ENCODE data around the gene GUCA1A.
A peak's percentile ranks its signal among the peaks of the same experiment; 100 is the strongest.
"Not testable (repeated sequence)": the region's sequence is repeated elsewhere in the genome, so short reads cannot be mapped to it uniquely, and the experiment has no call there.

Gene GUCA1A

DNA sequence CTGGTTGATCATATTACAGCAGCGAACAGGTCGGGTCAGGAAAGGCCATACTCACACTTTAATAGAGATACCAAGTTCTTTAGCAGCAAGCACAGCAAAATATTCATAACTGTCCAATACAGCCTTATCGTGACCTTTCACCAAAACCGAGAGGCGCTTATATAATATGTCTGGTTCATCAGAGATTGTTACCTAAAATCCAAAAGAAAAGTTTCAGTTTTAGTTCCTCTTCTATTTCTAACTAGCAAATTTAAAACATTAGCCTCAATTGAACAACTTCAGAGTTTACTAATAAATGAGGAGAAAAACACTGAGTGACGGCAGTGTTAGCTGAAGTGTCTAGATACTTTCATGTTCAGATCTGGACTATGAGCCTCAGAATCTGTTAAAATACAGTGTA lies 38.6 kb downstream of the GUCA1A start:
- DNase-seq, result no peak

DNA sequence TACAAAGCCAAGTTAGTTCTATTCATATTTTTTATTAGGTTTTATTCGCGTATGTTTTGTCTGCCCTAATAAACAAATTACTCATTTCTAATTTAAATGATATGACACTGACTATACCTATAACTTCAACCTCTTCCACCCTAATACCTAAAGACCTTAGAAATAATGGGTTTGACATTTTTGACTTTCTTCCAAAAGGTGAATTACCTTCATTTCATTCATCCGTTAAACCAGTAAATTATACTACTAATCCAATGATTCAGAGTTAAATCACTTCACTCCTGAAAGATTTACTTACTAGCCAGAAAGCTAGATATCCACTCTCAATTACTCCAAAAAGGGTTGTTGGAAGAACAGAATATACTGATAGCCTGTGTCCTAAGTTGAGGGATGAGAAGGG lies 39.3 kb downstream of the GUCA1A start:
- DNase-seq, result no peak

DNA sequence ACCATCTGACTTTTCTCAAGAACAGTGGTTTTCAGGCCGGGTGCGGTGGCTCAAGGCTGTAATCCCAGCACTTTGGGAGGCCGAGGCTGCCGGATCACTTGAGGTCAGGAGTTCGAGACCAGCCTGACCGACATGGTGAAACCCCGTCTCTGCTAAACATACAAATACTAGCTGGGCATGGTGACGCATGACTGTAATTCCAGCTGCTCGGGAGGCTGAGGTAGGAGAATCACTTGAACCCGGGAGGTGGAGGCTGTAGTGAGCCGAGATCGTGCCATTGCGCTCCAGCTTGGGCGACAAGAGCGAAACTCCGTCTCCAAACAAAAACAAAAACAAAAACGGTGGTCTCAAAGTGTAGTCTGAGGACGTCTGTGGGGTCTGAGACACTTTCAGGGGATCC lies 43.3 kb downstream of the GUCA1A start:
- DNase-seq, result not testable (repeated sequence)

DNA sequence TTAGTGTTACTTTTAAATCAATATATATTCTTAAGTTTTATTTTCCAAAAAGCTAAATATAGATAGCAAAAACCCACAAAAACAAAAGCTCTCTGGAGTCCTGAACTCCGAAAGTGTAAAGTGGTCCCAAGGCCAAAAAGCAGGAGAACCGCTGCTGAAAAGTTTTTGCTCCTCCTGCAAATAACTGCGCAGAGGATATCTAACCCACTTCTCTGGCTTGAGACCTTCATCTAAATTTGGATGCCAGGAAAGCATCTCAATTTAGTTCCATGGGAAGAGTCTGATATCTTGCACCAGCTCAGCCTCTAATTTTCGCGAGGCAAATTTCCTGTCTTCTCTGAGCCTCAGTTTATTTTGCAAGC lies 44.0 kb downstream of the GUCA1A start:
- DNase-seq, result no peak

DNA sequence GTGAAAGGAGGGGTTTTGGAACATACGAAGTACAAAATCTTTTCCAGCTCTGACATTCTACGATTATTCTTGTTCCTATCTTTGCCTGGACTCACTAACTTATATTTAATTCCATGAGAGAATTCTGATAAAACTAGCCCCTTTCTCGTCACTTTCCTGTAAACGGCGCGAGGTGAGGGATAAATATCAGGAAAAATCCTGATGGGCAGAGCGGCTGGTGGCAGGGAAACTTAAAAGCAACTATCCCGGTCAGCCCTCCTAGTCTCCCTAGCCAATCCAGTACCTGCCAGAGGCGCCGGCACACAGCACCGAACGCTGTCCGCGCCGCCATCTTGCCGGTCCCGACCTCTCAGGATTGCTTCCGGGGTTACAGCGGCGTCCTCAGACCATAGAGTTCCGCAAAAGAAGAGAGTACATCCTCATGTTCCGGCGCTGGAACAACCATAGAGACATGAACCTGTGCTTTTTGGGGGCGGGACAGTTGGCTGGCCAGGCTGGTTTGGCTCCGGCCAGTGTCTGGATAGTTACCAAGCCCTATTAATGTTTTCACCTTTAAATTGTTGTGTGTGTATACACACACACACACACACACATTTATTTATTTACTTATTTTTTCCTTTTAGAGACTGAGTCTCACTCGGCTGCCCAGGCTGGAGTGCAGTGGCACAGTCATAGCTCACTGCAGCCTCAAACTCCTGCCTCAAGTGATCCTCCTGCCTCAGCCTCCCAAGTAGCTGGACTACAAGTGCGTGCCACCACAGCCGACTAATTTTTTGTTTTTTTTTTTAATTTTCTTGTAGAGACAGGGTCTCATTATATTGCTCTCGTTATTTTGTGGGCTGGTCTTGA lies 44.6 kb downstream of the GUCA1A start, which contains the start of gene MRPS10:
Gene MRPS10, minus strand, starts transcription at position 343 of the 849 bp plus-strand sequence. Its CDS starts 12 bp downstream, at position 331.
- peak; percentile 97 for DNase-seq

DNA sequence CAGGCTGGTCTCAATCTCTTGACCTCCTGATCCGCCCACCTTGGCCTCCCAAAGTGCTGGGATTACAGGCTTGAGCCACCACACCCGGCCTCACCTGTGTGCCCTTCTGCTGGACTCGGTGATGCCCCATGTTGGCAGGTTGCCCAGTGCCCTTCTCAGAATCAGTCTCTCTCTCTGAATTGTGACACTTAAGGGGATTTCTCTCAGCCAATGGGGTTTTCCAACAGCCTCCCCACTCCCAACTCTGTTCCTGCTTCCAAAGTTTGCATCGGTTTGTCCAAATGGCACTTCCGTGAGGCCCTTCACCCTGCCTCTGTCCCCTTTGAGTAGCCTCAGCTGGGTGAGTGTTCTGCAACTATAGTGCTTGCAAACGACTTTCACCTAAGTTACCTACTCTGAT lies 47.6 kb downstream of the GUCA1A start:
- DNase-seq, result no peak

DNA sequence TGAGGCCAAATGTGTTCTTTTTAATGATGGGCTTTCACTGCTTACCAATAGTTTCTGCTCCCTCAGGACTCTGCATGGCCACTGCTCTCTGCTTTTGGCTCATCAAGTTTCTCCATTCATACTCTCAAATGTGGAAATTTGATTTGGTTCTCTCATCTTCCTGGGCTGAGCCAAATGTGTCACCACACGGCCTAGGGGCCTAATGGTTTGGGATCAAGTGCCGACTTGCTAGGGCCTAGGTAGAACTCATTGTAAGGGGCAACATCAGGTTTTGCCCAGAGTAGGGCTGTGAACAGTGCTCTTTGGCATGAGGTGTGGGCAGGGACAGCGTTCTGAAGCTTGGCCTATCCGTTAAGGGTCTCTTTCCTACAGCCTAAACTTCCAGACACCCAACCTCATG lies 48.4 kb downstream of the GUCA1A start:
- DNase-seq, result no peak

DNA sequence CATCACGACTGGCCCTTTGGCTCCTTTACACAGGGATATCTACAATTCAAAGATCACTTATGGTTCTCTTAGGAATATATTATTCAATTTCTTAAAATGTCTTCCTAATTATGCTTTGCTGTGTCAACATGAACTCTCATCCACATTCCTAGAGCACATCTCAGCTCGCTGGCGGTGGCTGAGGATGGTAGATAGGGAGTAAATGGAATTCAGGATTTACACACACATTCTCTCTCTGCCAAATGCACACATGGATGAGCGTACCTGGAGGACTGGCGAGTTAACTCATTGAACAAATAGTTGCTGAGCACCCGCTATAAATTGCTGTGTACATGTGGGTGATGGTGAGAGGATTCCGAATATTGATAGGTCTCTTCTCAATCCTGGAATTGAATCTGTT lies 49.3 kb downstream of the GUCA1A start:
- DNase-seq, result no peak

DNA sequence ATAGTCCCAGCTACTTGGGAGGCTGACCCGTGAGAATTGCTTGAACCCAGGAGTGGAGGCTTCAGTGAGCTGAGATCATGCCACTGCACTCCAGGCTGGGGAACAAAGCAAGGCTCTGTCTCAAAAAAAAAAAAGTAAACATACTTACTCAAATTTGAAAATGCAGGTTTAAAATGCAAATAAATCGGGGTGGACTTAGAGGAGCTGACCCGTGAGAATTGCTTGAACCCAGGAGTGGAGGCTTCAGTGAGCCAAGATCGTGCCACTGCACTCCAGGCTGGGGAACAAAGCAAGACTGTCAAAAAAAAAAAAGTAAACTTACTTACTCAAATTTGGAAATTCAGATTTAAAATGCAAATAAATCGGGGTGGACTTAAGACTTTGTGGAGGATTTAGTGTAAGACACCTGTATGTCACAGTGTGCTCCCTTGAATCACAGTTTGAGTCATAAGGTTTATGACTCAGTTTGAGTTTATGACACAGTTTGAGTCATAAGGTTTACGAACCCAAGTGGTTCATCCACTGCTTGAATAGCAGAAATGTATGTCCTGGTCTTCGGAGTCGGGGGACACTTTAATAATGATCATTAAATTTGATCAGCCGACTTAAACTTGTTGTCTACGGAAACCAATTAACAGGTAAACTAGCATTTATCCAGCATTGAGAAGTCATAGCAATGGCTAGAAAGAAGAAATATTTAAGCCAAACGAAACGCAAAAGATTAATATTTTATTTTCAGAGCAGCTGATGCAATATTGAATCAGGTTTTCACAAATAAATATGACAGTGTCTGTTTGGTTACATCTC lies 51.3 kb downstream of the GUCA1A start:
- DNase-seq, result no peak

DNA sequence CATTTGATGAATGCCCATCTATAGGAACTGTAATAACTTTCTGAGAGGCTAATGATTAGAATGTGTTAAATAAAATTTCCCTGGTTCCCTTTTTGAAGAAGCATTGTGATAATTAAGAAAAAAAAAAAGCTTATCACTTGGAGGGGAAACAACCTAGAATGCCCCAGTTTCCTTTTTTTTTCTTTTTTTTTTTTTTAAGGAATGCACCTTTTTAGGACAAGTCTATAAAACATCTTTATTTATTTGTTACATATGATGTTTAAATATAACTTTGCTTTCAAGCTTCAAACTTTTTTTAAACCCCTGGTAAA lies 51.8 kb downstream of the GUCA1A start:
- DNase-seq, result no peak

DNA sequence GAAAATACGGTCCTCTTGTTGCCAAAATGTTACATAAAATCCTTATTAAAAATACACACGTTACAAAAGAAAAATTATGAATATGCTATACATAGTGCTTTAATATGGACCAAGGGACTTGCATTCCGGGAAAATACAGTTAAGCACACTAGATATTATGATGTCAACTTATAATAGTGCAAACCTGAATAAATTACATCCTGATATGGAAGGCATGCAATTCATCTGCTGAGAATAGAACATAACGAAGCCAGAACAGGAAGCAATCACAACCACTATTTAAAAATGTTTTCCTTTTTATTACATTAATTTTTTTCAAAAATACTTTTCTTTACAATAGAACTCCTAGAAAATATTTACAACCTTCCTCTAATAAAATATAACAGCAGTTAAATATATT lies 52.3 kb downstream of the GUCA1A start:
- DNase-seq, result no peak

DNA sequence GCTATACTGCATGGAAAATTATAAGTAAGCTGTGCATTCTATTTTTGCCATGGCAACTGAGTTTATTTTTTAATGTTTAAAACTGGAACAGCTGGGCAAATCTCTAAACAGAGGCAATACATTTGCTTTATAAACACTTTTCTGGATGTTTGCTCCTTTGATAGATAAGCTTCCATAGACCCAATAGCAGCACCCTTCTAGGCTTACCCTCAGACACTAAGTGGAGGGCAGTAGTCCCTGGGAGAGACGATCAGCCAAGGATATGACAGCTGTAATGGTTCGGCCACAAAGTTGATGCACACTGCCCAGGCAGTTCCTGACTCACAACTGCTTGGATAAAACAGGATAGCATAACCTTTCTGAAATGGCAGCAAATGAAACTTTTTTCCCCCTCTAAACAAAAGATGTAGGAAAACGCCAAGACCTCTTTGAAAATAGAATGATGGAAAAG lies 53.0 kb downstream of the GUCA1A start:
- peak; percentile 73 for DNase-seq

DNA sequence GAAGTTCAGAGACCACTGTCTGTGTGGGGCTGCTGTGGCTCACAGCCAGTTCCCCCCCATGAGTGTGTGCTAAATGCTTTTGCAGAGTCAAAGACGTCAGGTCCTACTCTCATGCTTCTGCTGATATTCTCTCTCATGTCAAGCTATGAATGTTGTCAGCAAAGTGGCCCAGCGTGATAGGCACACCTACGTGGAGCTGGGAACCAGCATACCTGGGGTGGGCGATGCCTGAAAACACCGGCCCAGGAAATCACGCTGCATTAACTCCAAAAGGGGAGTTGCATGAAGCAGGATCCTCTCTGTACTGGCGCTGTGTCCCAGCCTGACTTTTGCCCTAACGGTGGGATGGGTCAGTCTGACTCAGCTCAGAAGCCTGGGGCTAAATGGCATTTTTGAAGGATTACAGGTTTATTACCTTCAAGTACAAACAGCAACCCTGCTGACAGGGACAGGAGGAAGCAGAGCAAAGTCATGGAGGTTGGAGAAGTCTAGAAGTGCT lies 53.5 kb downstream of the GUCA1A start:
- peak; percentile 97 for DNase-seq

DNA sequence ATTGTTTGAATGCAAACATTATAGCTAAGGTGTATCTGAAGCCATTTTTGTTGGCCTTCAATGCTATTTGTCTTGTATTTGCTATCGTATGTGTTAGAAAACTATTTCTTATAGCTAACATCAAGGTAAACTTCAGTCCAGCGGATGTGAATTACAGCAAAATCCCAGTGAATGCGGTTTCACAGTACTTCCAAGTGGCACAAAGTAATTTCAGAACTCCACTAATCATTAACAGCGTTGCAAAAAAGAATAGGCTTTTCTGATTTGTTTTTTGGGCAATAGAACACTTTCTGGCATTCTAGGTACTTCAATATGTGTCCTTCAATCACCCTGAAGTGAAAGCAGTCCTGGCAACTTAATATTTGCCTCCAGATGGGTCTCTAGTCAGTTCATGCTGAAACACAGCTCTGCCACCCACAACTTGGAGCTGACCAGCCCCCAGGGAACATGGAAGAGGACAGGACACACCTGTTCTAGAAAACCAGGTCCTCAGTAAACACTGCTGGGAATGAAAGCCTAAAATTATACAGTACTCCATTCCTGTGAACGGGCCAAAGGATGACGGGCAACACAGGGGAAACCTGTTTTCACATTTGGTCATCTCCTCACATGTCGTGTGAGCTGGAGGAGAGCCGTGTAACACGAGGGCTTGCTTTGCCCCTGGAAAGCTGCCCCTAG lies 54.1 kb downstream of the GUCA1A start:
- no peak for DNase-seq

DNA sequence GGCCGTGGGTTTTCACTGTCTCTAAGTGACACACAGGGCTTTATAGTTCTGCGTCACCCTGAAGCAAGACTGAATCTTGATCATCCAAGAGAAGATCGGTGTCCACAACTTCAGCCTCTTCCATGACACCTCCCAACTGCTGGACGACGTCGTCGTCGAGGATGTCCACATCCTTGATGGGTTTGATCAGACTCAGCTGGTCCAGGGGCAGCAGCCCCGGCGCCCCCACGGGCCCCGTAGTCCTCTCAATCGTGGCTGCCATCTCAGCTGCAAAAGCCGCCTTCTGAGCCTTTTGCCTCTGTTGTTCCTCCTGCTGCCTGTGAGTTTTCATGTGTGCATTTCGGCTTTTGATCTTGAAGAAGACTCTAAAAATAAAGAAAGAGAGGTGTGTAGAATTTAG lies 55.1 kb downstream of the GUCA1A start:
- DNase-seq, result no peak
